K562 (cell line): ENCODE measurements around the gene RAB3D. TPM values are rescaled to one million over a fixed set of nuclear protein-coding genes. Genes with fewer than 3 reads are reported as not detected.

Source experiments
- ATAC-seq: fragments of 200-7000 bp; cut with Tn5 transposase; 3 replicates; pipeline ENCODE4 v1.9.1; 2020; ENCODE audit warnings: moderate library complexity
- BruUV-seq: library from RNA; stranded (reverse); fragments of 400-500 nt; replicated peaks from 2 replicates; lab custom pipeline; 2021; lab: Mats Ljungman, UMichigan
- CTCF ChIA-PET: fragments of 300-600 bp; formaldehyde crosslinking; extraction: SDS; loops from one replicate; lab custom pipeline; 2021; ENCODE audit warnings: low intra/inter-chr PET ratio; lab: Yijun Ruan, JAX
- POLR2A ChIA-PET: fragments of 300-600, 350-650 bp; sonication (Branson Sonifier 250); formaldehyde crosslinking; extraction: SDS; loops from one replicate; lab custom pipeline; 2021; ENCODE audit warnings: antibody characterized with exemption, inconsistent platforms; lab: Yijun Ruan, JAX
- DNase-seq, 4 experiments: peaks; one replicate each; pipeline versions ENCODE4 v3.0.0 to v3.0.0-alpha.2; 2011 to 2018; ENCODE audit warnings: low spot score in 3 of 4, mixed read lengths in 3 of 4; ENCODE audit errors: extremely low read depth in 1 of 4
- FAIRE-seq: peaks from 2 replicates; lab custom pipeline; 2011; peaks lifted over from hg19 to GRCh38; lab: Jason Lieb, UNC
- H2AFZ ChIP-seq: 2 replicates; pipeline ENCODE4 v1.6.0; 2011; ENCODE audit warnings: low read depth, low read length, control low read depth, inconsistent platforms
- H3K27ac ChIP-seq: fragments of 200-600 bp; 3 replicates; pipeline ENCODE4 v1.8.0; 2011; ENCODE audit warnings: low read depth, mild to moderate bottlenecking, control low read depth, inconsistent platforms, low read length, moderate library complexity, mixed read lengths; ENCODE audit errors: extremely low read depth
- H3K27me3 ChIP-seq, 2 experiments: fragments of 300-600 bp in 1 of 2; 2 replicates in 1 of 2; 3 replicates in 1 of 2; pipeline versions ENCODE4 v1.6.0 to v1.8.0; 2011; ENCODE audit warnings: inconsistent platforms in 2 of 2, low read length in 2 of 2, mild to moderate bottlenecking in 1 of 2, mixed read lengths in 1 of 2, moderate library complexity in 1 of 2; ENCODE audit not compliant: control insufficient read depth in 2 of 2, insufficient read depth in 2 of 2
- H3K36me3 ChIP-seq: fragments of 300-600 bp; 3 replicates; pipeline ENCODE4 v1.8.0; 2011; ENCODE audit warnings: mild to moderate bottlenecking, low read length, inconsistent platforms; ENCODE audit not compliant: control insufficient read depth, insufficient read depth
- H3K4me1 ChIP-seq, 2 experiments: fragments of 200-600 bp in 1 of 2; replicated peaks in 1 of 2; 2 replicates in 1 of 2; 3 replicates in 1 of 2; pipeline versions ENCODE4 v1.5.1 to v1.8.0; 2011; ENCODE audit warnings: inconsistent platforms in 2 of 2, low read length in 2 of 2, mild to moderate bottlenecking in 1 of 2, mixed read lengths in 1 of 2, moderate library complexity in 1 of 2; ENCODE audit not compliant: control insufficient read depth in 2 of 2, insufficient read depth in 2 of 2
- H3K4me2 ChIP-seq: 2 replicates; pipeline ENCODE4 v1.6.1; 2011; ENCODE audit warnings: low read length, control low read depth, inconsistent platforms, mixed read lengths; ENCODE audit not compliant: insufficient read depth
- H3K4me3 ChIP-seq: fragments of 200-600 bp; sonication (generic), shearing (Covaris generic); 2 replicates; pipeline ENCODE4 v1.5.1; 2016; ENCODE audit warnings: control low read depth, inconsistent platforms
- H3K79me2 ChIP-seq: fragments of 200-600 bp; 3 replicates; pipeline ENCODE4 v1.8.0; 2011; ENCODE audit warnings: low read length, inconsistent platforms; ENCODE audit not compliant: control insufficient read depth, insufficient read depth
- H3K9ac ChIP-seq, 2 experiments: 2 replicates each; pipeline versions ENCODE4 v1.6.0 to v1.6.1; 2011; ENCODE audit warnings: low read depth in 2 of 2, low read length in 2 of 2, control low read depth in 1 of 2, inconsistent platforms in 1 of 2, mild to moderate bottlenecking in 1 of 2, mixed read lengths in 1 of 2; ENCODE audit not compliant: insufficient read depth in 1 of 2
- H3K9me1 ChIP-seq: one replicate; pipeline ENCODE4 v1.6.0; 2011; ENCODE audit warnings: inconsistent platforms, mild to moderate bottlenecking, low read length, moderate library complexity; ENCODE audit not compliant: control insufficient read depth, insufficient read depth
- H3K9me3 ChIP-seq: replicated peaks from 2 replicates; pipeline ENCODE4 v1.5.1; 2011; ENCODE audit warnings: low read depth, low read length, inconsistent platforms; ENCODE audit not compliant: control insufficient read depth, insufficient read depth
- H4K20me1 ChIP-seq: replicated peaks from 2 replicates; pipeline ENCODE4 v1.6.1; 2011; ENCODE audit warnings: low read length, inconsistent platforms, mixed read lengths; ENCODE audit not compliant: control insufficient read depth, insufficient read depth
- MAFF ChIP-seq: IDR thresholded peaks from 2 replicates; pipeline ENCODE4 v1.6.1; 2012; ENCODE audit warnings: low read length, improper control_type of control experiment
- NCOA4 ChIP-seq: fragments of 450-650 bp; IDR thresholded peaks from 2 replicates; pipeline ENCODE4 v1.6.1; 2018; ENCODE audit warnings: mild to moderate bottlenecking; ENCODE audit not compliant: partially characterized antibody
- NR2F6 ChIP-seq: fragments of 450-650 bp; formaldehyde crosslinking; IDR thresholded peaks from 2 replicates; pipeline ENCODE4 v1.4.0; 2020; ENCODE audit warnings: mild to moderate bottlenecking
- POLR2G ChIP-seq: fragments of 200-400 bp; formaldehyde crosslinking; IDR thresholded peaks from 2 replicates; pipeline ENCODE4 v1.6.1; 2017; ENCODE audit warnings: low read depth, mild to moderate bottlenecking, antibody characterized with exemption, low read length, moderate library complexity
- POU5F1 ChIP-seq: fragments of 150-350 bp; IDR thresholded peaks from 2 replicates; pipeline ENCODE4 v1.6.1; 2014; ENCODE audit warnings: borderline replicate concordance, low read length, low read depth, mild to moderate bottlenecking; ENCODE audit not compliant: partially characterized antibody
- RBM14 ChIP-seq: fragments of 200-400 bp; formaldehyde crosslinking; IDR thresholded peaks from 2 replicates; pipeline ENCODE4 v1.6.1; 2018; ENCODE audit warnings: low read depth, mild to moderate bottlenecking, low read length, moderate library complexity, borderline replicate concordance; ENCODE audit not compliant: insufficient read depth
- ZFP30 ChIP-seq: fragments of 250-450 bp; sonication (Bioruptor Pico); IDR thresholded peaks from 2 replicates; pipeline ENCODE4 v1.8.0; 2022; ENCODE audit warnings: moderate library complexity, mild to moderate bottlenecking, inconsistent platforms, borderline replicate concordance
- WGBS: fragments of 100-300 bp; shearing (Covaris generic); methylation state at CpG from one replicate; pipeline ENCODE4 v1.1.6; 2016; ENCODE audit warnings: low coverage, mixed read lengths; ENCODE audit not compliant: insufficient coverage; ENCODE audit errors: missing lambda C conversion rate; 5-methylcytosine and 5-hydroxymethylcytosine counted together
- in situ Hi-C: fragments of 300-500 bp; cut with MboI; formaldehyde crosslinking; loops from 4 replicates; pipeline ENCODE4 v1.15.0; 2018; ENCODE audit warnings: inconsistent platforms, mixed read lengths
- intact Hi-C: fragments of 100-400 bp; cut with micrococcal nuclease; formaldehyde crosslinking; loops from 2 replicates; pipeline ENCODE4 v1.14.2; 2022
- polyA plus RNA-seq, 8 experiments: library from polyadenylated mRNA; depleted of rRNA in 4 of 8; stranded (reverse) in 5 of 8; unstranded in 3 of 8; fragments of >200 nt; fragmentation: Nextera tagmentation in 2 of 8; fragmentation: Illumina TruSeq in 1 of 8; extraction: Ambion mirVana in 2 of 8; extraction: Trizol in 1 of 8; gene quantifications; 2 replicates each; pipeline versions ENCODE4 v1.2.1 to v1.2.3, GENCODE V29; 2011 to 2014; ENCODE audit warnings: inconsistent platforms in 1 of 8, missing spikeins in 1 of 8
- total RNA-seq, 7 experiments: library from RNA; depleted of rRNA in 6 of 7; stranded (reverse); fragments of >200 nt in 6 of 7; fragmentation: Illumina TruSeq in 2 of 7; extraction: Trizol in 2 of 7; gene quantifications; 2 replicates each; pipeline versions ENCODE4 v1.2.1 to v1.2.3, GENCODE V29; 2011 to 2021; ENCODE audit warnings: low replicate concordance in 1 of 7
- TF ChIP-seq, protein P1 (sequence below): fragments of 250-450 bp; sonication (Bioruptor Pico); IDR thresholded peaks from 2 replicates; pipeline ENCODE4 v1.6.1; 2021; ENCODE audit warnings: mild to moderate bottlenecking
- TF ChIP-seq, protein P2 (sequence below): sonication (generic); formaldehyde crosslinking; IDR thresholded peaks from 2 replicates; pipeline ENCODE4 v1.8.1; 2022; ENCODE audit warnings: missing genetic modification reagents
- TF ChIP-seq, protein P3 (sequence below): fragments of 250-450 bp; sonication (Bioruptor Pico); IDR thresholded peaks from 2 replicates; pipeline ENCODE4 v1.4.0; 2020

The RAB3D gene
- total and polyA plus RNA-seq, 9 of the 15 experiments (the other 6 are each of a cell fraction or from before 2014, with no cell fraction given): 0.34 to 3.3 (median 1.3) TPM

DNA sequence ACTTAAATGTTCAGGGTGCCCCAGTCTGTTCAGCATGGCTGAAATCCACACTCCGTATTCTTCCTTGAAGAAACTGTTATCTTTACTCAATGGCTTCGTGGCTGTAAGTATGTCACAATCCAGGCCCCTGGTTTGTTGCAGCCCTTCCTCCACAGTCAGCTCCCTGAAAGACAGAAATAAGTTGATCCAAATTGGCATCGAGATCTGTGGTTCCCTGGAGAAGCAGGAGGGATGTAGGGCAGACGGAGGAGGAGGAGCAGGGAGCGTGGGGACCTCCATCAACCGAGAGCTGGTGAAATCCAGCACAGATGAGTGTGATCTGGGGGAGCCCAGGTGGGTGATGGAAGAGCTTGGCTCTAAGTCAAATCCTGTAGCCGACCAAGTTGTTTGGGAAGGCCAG is 43.2 kb downstream of the RAB3D start (continued):
- TF ChIP-seq, protein P1, sequence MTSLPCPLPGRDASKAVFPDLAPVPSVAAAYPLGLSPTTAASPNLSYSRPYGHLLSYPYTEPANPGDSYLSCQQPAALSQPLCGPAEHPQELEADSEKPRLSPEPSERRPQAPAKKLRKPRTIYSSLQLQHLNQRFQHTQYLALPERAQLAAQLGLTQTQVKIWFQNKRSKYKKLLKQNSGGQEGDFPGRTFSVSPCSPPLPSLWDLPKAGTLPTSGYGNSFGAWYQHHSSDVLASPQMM (CRISPR knock-in tag): no peak

DNA sequence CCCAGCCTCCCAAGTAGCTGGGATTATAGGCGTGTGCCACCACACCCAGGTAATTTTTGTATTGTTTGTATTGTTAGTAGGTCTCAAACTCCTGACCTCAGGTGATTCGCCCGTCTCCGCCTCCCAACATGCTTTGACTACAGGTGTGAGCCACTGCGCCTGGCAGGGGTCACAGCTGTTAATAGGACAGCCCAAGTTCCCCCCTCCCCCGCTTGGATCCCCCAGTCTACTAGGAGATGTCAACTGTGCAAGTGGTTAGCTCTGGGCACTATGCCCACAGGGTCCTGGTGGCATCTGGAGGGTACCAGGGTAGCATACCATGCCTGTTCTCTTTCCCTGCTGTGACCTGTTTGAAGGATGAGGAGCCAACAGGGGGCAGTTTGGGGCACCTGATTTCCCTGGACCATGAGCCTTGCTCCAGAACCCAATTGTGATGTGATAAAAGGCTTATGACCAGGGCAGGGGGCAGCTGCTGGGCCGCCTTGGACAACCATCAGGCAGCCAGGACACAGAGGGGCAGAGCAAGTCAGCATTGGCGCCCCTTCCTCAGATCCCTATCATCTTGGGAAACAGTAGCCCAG is 43.7 kb downstream of the RAB3D start, which contains the start of gene TSPAN16:
TSS of gene TSPAN16 (plus strand) at position 496 of the 581 bp plus-strand sequence. CDS start 138 bp downstream, outside the sequence.
- intact Hi-C loops: loop anchor here (2.0 to 10.0 kb wide), 2 partner anchors 151 to 189 kb away; partner anchors contain the start of gene ELAVL3
- peaks cover 0 to 14% of the 10 kb centered on the region in 2 experiments; a peak in 3 of 5 replicates for H3K4me1 ChIP-seq
- CTCF ChIA-PET: interaction anchor here (1.9 kb wide), 1 partner anchor 187 kb away, joined by 15 read pairs; no protein-coding TSS in a partner anchor
- DNase-seq: no peak
- H3K4me3 ChIP-seq: no peak within 1 kb of the TSS
- no peaks in the 10 kb centered on the region for H3K9me1 ChIP-seq
- H2AFZ ChIP-seq: no peak within 1 kb of the TSS
- no peak for FAIRE-seq
- BruUV-seq: no TSS peak
- H3K9ac ChIP-seq: peak within 1 kb of the TSS in 1 of 2 experiments; percentile 55; a peak in 1 of 4 replicates
- H3K4me2 ChIP-seq: no peak within 1 kb of the TSS
- H4K20me1 ChIP-seq: 0 out of 2 replicates have a peak, but pooled peaks cover 2% of the 10 kb centered on the region
- H3K9me3 ChIP-seq: no peaks in the 10 kb centered on the region
- H3K79me2 ChIP-seq: no peaks in the 10 kb centered on the region
- 17% methylated on average over 8 of the region's 8 CpGs for WGBS
- no peak within 1 kb of the TSS for H3K27ac ChIP-seq
- ATAC-seq: no peak
- POLR2A ChIA-PET: interaction anchor here (0.6 to 1.2 kb wide), 4 partner anchors 14 to 36 kb away, joined by 3 read pairs; no protein-coding TSS in a partner anchor
- no peaks in the 10 kb centered on the region for H3K36me3 ChIP-seq
- in situ Hi-C loops: loop anchor here (5.0 kb wide), 2 partner anchors 82 to 142 kb away; partner anchors contain the start of genes ODAD3 and PRKCSH
- H3K27me3 ChIP-seq: peaks cover 24 to 38% of the 10 kb centered on the region in 2 experiments
- TF ChIP-seq POLR2G (no peak), POU5F1 (no peak), NR2F6 (CRISPR knock-in tag) (no peak), RBM14 (no peak), NCOA4 (no peak), MAFF (no peak), ZFP30 (no peak)
- TF ChIP-seq, protein P2, sequence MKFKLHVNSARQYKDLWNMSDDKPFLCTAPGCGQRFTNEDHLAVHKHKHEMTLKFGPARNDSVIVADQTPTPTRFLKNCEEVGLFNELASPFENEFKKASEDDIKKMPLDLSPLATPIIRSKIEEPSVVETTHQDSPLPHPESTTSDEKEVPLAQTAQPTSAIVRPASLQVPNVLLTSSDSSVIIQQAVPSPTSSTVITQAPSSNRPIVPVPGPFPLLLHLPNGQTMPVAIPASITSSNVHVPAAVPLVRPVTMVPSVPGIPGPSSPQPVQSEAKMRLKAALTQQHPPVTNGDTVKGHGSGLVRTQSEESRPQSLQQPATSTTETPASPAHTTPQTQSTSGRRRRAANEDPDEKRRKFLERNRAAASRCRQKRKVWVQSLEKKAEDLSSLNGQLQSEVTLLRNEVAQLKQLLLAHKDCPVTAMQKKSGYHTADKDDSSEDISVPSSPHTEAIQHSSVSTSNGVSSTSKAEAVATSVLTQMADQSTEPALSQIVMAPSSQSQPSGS: no peak
- TF ChIP-seq, protein P3, sequence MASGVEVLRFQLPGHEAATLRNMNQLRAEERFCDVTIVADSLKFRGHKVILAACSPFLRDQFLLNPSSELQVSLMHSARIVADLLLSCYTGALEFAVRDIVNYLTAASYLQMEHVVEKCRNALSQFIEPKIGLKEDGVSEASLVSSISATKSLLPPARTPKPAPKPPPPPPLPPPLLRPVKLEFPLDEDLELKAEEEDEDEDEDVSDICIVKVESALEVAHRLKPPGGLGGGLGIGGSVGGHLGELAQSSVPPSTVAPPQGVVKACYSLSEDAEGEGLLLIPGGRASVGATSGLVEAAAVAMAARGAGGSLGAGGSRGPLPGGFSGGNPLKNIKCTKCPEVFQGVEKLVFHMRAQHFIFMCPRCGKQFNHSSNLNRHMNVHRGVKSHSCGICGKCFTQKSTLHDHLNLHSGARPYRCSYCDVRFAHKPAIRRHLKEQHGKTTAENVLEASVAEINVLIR (CRISPR knock-in tag): no peak
